ENCODE results near the gene NLN.
"Not testable (repeated sequence)": the region's sequence is repeated elsewhere in the genome, so short reads cannot be mapped to it uniquely, and the experiment has no call there.

Gene NLN

GRCh38 chr5:65802820-65803219 lies 80.8 kb downstream of the NLN start:
- H3K27ac ChIP-seq: no peak overlapping the region

GRCh38 chr5:65803699-65804391 lies 81.8 kb downstream of the NLN start:
- no peak overlapping the region for H3K4me3 ChIP-seq
- H3K27ac ChIP-seq: no peak overlapping the region

More at GRCh38 chr5:65802820-65803219, 80.8 kb downstream of the NLN start:
- no peak overlapping the region for H3K4me3 ChIP-seq

- no peak overlapping the region for H3K27ac ChIP-seq
- H3K4me3 ChIP-seq: no peak overlapping the region
Measured at GRCh38 chr5:65805089-65805488, 83.1 kb downstream of the NLN start.

- H3K4me3 ChIP-seq, H3K27ac ChIP-seq: not testable (repeated sequence)
Measured at GRCh38 chr5:65807494-65807893, 85.5 kb downstream of the NLN start.

GRCh38 chr5:65808251-65808741 lies 86.3 kb downstream of the NLN start:
- H3K27ac ChIP-seq: peak overlapping the region in 2 of 21 experiments; percentile 2 to 47

GRCh38 chr5:65808818-65809217 lies 86.8 kb downstream of the NLN start:
- H3K4me3 ChIP-seq: no peak overlapping the region
- H3K27ac ChIP-seq: peak overlapping the region in 1 of 21 experiments; percentile 2

More at GRCh38 chr5:65808251-65808741, 86.3 kb downstream of the NLN start:
- no peak overlapping the region for H3K4me3 ChIP-seq

- no peak overlapping the region for H3K4me3 ChIP-seq
- peak overlapping the region in 7 of 21 experiments; percentile 11 to 75 (median 38) for H3K27ac ChIP-seq
Measured at GRCh38 chr5:65809817-65810531, 88.0 kb downstream of the NLN start.

- Histone ChIP-seq H3K27ac (peak overlapping the region in 12 of 21 experiments; percentile 26 to 75 (median 38)), H3K4me3 (no peak overlapping the region)
Measured at GRCh38 chr5:65811004-65811403, 89.0 kb downstream of the NLN start.

GRCh38 chr5:65811885-65812284 lies 89.9 kb downstream of the NLN start:
- H3K27ac ChIP-seq: peak overlapping the region in 6 of 21 experiments; percentile 4 to 73 (median 20)
- H3K4me3 ChIP-seq: no peak overlapping the region

GRCh38 chr5:65812648-65813047 lies 90.6 kb downstream of the NLN start:
- H3K4me3 ChIP-seq: no peak overlapping the region
- H3K27ac ChIP-seq: no peak overlapping the region

GRCh38 chr5:65813174-65813573 lies 91.2 kb downstream of the NLN start:
- Histone ChIP-seq H3K27ac (no peak overlapping the region), H3K4me3 (no peak overlapping the region)

- H3K4me3 ChIP-seq: no peak overlapping the region
- H3K27ac ChIP-seq: no peak overlapping the region
Measured at GRCh38 chr5:65815161-65815560, 93.2 kb downstream of the NLN start.

- H3K27ac ChIP-seq: no peak overlapping the region
- H3K4me3 ChIP-seq: no peak overlapping the region
Measured at GRCh38 chr5:65816729-65817128, 94.7 kb downstream of the NLN start.

GRCh38 chr5:65817931-65818330 lies 95.9 kb downstream of the NLN start:
- Histone ChIP-seq H3K4me3 (no peak overlapping the region), H3K27ac (no peak overlapping the region)

- H3K27ac ChIP-seq: no peak overlapping the region
Measured at GRCh38 chr5:65818592-65818991, 96.6 kb downstream of the NLN start.

GRCh38 chr5:65819215-65819904 lies 97.4 kb downstream of the NLN start:
- no peak overlapping the region for H3K27ac ChIP-seq
- H3K4me3 ChIP-seq: no peak overlapping the region

More at GRCh38 chr5:65818592-65818991, 96.6 kb downstream of the NLN start:
- H3K4me3 ChIP-seq: no peak overlapping the region

- Histone ChIP-seq H3K4me3 (no peak overlapping the region), H3K27ac (no peak overlapping the region)
Measured at GRCh38 chr5:65819905-65820240, 97.9 kb downstream of the NLN start.

- Histone ChIP-seq H3K27ac (no peak overlapping the region), H3K4me3 (no peak overlapping the region)
Measured at GRCh38 chr5:65820373-65820772, 98.4 kb downstream of the NLN start.

GRCh38 chr5:65821966-65822365 lies 100.0 kb downstream of the NLN start:
- H3K27ac ChIP-seq: no peak overlapping the region

GRCh38 chr5:65822710-65823109 lies 100.7 kb downstream of the NLN start:
- no peak overlapping the region for H3K27ac ChIP-seq

More at GRCh38 chr5:65821966-65822365, 100.0 kb downstream of the NLN start:
- H3K4me3 ChIP-seq: no peak overlapping the region

More at GRCh38 chr5:65822710-65823109, 100.7 kb downstream of the NLN start:
- H3K4me3 ChIP-seq: no peak overlapping the region

Data from skin epidermis (tissue), 12 donors.